NT2/D1 (cell line): ENCODE measurements around the gene COG7.

Experiments
- SUZ12 ChIP-seq: IDR thresholded peaks from 2 replicates; pipeline ENCODE4 v1.6.1; 2011; ENCODE audit not compliant: insufficient read length, insufficient read depth; ENCODE audit errors: extremely low read depth
- YY1 ChIP-seq: IDR thresholded peaks from 2 replicates; pipeline ENCODE4 v1.6.1; 2011; ENCODE audit not compliant: insufficient read length, insufficient read depth
- ZNF274 ChIP-seq: IDR thresholded peaks from 2 replicates; pipeline ENCODE4 v1.6.1; 2011; ENCODE audit warnings: mild to moderate bottlenecking, low read depth, low read length

- TF ChIP-seq YY1: no peak
- no peak for TF ChIP-seq ZNF274
- TF ChIP-seq SUZ12: no peak
These were observed 49.4 kb downstream of the COG7 start for GRCh38 chr16:23403547-23403946.
